GM18868 (cell line): Measurements from ENCODE around the gene RBMS1.

Experiments used
- ATAC-seq: cut with Tn5 transposase; IDR thresholded peaks from one replicate; pipeline ENCODE4 v1.9.1; 2021; ENCODE audit warnings: mild to moderate bottlenecking, moderate library complexity; ENCODE audit not compliant: unreplicated experiment

RBMS1 gene

DNA sequence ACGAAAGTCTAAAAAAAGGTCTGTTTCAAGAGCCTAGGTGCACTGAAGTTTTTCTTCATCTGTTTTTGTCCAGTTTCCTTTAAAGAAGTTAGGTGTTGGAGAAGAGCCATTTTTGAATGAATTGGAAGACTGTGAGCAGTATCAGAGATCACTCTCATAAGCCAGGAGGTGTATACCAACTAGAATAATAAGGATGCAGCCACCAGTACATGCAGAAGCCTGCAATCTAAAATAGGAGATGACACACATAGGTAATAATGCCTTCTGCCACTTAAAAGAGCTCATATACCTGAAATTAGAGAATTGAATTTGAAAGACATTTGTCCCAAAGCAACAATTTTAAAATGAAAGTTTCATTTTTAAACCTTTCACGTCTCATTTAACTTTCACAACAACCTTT, 81.7 kb downstream of the RBMS1 start:
- ATAC-seq = no peak

DNA sequence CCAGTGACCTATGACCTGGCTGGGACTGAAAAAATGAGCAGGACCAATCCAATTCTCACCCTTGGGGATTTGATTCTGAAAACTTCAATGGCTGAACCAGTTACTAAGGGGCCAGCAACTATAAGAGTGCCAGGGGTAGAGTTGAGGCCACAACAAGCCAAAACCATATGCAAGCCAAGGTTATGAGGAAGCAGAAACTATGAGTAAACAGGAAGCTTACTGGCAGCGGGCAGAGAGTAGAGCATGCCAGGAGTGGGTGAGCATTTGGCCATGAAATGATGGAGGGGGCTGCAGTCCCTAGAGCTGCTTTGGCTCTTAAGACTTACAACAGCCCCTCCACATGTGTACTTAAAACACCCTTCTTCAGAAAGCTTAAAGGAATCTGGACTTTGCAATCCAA, 82.4 kb downstream of the RBMS1 start:
- ATAC-seq = no peak

DNA sequence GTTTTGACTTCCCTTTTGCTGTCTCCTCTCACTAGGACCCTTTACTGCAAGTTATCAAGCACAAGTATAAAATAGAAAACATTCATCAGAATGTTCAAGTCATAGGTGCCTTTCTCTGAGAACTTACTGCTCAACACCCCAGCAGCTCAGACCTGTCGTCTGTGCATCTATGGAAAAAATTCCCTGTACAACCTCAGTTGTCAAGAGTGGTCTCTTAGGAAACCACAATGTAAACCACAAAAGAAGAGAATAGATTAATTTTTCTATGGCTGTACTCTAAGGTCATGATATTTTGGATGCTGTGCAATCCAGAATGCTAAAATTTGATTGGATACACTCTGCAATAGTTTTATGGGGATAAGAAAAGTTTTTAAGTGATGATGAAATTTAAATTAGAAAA, 84.1 kb downstream of the RBMS1 start:
- no peak for ATAC-seq

DNA sequence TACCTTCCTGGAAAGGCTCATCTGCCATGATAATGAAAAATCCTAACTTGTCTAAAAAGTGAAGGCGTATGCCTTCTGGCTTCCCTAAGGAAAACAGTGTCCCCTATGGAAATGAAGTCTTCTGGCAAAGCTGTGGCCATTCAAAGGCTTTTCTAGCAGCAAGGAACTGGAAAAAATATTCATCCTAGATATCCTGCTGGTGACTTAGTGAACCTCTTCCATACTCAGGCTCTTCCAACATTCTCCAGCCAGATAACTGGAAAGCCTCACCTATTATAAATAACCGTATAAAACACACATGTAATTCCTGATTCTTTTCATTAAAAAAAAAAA, 84.7 kb downstream of the RBMS1 start:
- no peak for ATAC-seq

DNA sequence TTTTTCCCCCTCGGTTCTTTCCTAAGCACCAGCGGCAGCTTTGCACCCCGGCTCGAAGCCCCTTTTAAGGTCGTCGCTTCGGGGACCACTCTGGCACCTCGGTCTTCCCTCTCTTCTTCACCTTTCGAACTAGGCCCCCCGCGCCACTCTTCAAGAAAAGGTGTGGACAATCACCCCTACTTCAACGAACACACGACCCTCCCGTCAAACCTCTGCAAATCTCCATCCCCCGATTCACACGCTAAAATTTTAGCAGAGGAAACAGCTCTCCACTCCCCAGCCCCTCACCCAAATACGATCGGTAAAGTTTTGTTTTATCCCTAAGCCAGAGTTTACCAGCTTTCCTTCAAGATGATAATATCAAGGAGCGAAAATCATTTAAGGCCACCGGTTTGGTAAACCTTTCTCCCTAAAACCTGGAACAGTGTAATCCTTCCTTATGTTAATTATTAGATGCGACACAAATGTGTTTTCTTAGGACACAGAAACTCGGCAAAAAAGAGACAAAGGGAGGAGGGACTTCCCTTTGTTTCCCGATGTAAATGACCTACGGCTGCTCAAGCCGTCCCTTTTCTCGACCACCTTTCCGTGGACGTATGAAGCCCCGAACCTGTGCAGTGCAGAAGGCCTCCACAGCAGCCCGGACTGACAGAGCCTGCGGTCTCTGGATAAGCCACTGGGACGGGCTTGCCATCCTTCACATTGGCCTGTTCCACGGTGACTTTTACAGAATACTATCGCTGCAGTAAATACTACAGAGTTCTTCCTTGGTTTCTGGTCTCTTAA, 85.2 kb downstream of the RBMS1 start:
- no peak for ATAC-seq

DNA sequence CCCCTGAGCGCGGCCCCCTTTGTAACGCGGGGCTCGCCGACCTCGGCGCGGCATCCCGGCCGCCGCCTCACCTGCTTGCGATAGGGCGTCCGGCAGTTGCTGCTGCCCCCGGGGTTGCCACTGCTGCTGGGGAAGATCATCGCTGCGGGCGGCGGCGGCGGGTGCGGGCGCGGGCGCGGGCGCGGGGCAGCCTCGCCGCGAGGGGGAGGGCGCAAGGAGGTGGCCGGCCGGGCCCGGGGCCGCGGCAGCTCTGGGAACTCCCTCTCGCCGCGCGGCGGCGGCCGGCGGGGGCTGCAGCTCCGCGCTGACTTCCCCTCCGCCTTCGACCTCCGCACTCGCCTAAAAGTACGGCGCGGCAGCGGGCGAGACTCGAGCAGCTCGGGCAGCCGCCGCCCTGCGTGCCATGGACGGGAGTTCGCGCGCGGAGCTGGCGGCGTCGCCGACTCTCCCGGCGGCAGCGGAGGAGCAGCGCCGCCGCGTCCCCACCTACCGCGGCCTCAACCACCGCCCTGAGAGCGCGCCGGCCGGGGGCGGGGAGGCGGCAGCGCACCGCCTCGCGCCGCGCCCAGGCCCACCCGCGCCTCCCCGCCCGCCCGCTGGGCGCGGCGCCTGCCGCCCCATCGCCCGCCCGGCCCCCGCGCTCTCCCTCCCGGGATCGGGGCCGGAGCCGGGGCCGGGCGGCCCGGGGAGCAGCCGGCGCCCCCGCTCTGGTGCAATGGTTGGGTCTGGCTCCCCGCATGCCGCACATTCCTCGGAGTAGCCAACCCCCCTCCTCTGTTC, 86.0 kb downstream of the RBMS1 start:
- peak; percentile 65 for ATAC-seq

DNA sequence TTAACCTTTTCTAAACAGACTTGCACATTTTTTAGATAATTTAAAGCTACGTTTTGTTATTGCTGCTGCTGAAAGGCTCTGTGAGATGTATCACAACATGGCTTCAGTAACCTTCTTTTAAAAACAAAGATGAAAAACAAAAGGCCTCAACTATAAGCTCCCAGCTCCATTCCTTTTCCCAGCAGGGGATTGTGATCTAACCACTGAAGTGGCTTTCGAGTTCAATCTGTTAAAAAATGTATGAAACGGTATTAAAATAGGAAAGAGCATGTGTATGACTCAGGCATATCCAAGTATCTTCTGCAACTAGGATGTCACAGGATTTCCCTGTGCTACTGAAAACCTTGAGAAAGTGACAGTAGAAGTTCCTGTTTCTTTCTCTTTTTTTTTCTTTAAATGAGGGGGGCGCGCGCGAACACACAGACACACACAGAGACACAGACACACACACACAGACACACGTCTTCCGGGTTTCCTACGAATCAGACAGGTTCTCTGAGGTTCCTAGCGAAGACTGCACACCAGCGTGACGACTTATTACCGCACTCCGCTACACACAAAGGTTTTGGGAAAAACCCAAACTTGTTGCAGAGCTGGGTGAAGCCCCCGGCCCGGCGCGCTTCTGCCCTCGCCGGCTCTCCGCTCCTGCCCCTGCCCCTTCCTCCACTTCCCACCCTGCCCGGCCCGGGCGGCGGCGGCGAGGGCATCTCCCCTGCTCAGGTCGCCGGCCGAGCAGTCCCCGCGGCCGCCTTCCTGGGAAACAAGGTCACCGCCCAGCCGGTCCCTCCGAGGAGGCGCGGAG, 86.8 kb downstream of the RBMS1 start:
- ATAC-seq = peak; percentile 77

DNA sequence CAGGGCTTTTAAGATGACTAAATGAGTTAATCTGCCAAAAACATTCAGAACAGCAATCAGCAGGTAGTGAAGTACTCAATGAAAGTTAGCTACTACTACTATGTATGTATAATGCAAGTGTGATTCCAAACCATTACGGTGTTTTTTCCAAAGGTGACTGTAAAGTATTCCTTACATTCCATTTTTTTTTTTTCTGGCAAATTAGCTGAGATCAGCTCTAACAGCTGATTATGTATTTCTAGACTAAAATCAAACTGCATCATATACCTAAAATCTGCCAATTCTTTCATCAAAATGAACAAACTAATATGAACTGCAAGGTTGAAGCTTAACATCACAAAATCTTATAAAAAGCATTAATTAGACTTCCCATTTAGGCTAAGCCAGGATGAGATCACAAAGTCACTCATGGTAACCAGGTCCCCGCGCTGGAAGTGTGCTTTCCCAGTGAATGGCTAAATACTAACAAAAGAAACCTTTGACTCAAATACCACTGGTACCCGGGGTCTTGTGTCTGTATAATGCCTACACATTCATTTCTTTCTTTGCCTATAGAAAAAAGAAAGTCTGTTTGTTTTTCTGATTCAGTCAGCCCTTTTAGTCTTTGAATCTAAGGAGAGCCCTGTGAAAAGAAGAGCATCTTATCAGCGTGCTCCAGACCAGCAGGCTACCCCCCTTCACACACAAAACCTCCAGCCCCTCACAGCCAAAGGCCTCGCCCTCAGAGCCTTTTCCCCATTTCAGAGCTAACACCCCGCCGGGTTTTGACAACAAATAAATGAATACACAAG, 88.3 kb downstream of the RBMS1 start:
- no peak for ATAC-seq

DNA sequence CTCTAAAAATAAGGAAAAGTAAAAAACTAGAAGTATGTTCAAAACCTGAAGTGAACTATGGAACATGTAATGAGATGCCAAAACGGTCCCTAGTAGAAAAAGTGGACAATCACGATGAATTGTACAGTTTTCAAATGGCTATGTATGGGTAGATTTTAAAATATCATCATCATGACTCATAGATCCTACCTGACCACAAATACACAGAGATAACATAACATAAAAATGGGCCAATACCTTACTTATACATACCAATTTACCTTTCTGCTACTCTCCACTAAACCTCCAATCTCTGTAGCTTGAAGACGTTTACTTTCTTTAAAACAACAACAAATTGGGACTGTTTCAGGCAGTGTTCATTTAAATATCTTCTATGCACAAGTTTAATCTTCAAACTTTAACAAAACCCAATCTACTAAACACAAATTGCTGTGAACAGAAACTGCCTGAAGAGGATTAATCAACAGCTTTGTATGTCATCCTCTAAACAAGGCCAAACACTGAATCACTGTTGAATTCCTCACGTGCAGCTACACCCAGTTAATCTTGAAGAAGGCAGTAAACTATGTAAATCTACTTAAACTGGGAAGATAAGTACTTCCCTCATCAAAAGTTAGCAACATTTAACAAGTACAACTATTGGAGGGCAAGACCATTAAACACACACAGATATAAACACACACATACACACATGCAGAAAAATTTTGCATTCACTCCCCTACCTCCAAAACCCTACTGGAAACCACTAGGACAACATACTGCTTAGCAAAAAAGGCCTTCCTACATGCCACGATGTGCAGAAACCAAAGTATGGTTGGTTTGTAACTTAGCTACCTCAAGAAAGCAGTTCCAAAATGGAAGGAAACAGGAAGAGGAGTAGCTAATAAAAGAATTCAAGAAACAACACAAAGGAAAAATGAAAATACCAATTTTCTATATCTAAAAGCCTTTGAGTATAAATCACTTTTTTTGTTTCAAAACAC, 90.3 kb downstream of the RBMS1 start:
- no peak for ATAC-seq

DNA sequence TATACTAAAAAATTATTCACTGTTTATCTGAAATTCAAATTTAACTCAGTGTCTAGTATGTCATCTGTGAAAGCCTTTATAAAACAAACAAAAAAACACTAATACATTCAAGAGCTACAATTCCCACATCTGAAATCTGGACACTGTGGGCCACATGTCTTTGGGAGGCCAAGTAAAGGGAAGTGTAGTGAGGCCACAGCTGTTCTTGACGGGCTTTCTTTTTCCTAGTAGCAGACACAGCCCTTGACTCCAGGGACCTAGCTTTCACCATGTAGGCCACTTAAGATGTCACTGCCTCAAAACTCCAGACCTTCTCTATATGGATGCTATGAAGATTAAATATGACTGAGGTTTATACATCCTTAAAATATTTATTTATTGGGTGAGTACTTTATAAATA, 91.1 kb downstream of the RBMS1 start:
- ATAC-seq = no peak

DNA sequence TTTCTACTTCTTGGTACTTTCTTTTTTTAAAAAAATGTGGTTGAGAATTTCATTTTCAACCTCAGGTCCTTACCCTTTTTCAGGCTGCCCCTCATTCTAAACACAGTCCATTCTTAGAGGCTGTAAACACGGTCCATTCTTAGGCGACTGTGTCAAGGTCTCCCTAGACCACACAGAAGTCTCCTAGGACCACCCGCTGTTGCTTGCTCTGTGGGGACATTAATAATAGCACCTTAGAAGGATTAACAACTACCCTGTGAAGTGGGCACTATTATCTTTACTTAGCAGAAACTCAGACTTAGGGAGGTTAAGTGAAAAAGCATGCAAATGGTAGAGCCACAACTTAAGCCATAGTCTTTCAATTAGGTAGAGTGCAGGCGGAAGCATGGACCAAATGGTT, 91.7 kb downstream of the RBMS1 start:
- ATAC-seq = no peak

DNA sequence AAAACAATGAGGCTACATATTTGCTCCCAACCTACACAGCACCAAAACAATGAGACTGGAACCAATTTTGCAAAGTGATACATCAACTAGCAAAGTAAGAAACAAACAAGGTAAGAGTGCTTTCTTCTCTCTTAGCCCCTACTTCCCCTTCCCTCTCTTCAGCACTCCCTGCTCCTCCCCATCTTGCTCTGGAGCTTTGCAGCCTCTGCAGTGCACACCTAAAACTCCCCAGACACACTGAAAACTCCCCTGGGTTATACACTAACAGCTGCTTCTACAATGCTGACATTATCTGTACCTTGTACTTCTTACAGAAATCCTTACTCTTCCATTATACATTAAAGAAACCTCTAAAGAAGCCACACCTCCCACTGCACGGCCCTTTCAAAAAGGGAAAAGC, 93.7 kb downstream of the RBMS1 start:
- ATAC-seq = no peak

DNA sequence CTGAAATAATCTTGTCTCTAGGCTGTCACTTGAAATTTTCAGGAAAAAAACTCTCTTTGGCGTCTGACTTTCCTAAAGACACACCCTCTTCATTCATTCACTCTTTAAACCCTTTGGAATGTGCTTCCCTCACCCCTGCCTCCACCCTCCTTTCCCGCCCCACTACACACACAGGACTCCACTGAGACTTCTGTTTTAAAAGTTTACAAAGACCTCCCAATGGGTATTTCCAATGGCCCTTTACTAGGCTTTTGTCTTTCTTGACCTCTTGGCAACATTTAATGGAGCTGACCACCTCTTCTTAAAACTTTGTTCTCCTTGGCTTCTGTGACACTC, 96.1 kb downstream of the RBMS1 start:
- ATAC-seq = no peak

DNA sequence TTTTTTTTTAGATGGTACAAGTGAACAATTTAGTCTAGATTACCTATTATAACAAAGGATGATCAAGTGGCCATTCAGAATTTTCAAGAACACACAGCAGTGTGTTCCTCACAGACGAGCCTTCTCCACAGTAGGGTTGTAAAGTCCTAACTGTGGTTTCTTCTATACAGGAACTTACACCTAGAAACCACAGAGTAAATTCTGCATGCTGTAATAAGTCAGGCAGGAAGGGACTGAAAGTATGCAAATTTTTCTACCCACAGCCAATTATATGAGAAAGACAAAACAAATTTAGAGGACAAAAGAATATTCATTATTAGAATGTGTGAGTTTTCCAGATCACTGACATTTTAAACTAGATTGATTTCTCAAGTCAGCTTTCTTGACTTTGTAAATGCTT, 99.5 kb downstream of the RBMS1 start:
- peak; percentile 98 for ATAC-seq

DNA sequence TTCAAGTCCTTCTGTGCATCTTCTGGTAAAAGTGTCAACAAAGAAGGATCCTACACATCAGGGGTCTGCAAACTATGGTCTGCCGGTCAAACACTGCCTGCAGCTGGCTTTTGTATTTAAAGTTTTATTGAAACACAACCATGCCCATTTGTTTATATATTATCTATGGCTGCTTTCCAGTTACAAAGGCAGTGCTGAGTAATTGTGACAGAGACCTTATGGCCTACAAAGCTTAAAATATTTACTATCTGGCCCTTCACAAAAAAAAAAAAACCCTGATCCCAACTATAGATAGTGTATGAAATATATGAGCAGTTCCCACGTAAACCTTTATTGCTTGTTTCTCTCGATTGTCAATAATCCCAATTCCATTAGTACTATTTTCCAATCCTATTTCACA, 101.4 kb downstream of the RBMS1 start:
- ATAC-seq = no peak

DNA sequence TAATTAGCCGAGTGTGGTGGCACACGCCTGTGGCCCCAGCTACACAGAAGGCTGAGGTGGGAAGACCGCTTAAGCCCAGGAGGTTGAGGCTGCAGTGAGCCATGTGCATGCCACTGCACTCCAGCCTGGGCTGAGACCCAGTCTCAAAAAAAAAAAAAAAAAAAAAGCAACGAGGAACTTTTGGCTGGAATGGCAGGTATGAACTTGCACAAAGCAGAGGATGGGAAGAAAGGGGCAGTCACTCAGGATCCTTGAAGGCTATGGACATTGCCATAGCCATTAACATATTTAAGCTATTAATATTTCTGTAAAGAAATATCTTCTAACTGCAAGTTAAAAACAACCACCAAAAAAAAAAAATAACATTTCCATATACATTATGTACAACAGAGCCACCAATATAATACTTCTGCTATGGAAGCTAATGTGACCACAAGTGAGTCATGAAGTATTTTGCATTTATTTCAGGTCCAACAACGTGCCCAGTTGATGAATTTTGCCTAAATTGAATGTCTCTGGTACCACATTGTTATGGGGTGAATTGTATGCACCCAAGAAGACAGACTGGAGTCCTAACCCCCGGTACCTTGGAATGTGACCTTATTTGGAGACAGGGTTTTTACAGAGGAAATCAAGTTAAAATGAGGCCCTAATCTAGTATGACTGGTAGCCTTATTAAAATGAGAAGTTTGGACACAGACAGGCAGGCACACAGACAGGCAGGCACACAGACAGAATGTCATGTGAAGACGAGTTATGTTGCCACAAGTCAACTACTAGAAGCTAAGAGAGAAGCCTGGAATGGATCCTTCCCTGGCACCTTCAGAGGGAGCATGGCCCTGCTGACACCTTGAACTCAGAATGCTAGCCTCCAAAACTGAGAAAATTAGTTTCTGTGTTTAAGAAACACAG, 102.8 kb downstream of the RBMS1 start:
- ATAC-seq = no peak

DNA sequence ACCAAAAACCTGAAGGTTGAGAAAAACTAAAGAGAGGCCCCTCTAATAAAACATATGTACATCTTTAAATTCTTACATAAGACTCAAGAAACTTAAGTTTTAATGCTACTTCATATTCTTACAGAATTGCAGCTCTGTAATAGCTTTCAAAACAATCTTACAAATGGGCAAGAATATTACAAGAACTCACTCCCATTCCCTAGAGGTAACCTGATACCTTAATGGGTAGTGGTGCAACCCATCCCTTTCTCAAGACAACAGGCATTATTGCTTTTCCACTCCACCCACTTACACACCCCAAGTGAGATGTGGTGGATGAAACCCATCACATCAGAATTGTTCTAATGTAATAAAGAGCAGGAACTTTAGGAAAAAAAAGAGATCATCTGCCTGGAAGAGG, 103.7 kb downstream of the RBMS1 start:
- ATAC-seq = no peak

DNA sequence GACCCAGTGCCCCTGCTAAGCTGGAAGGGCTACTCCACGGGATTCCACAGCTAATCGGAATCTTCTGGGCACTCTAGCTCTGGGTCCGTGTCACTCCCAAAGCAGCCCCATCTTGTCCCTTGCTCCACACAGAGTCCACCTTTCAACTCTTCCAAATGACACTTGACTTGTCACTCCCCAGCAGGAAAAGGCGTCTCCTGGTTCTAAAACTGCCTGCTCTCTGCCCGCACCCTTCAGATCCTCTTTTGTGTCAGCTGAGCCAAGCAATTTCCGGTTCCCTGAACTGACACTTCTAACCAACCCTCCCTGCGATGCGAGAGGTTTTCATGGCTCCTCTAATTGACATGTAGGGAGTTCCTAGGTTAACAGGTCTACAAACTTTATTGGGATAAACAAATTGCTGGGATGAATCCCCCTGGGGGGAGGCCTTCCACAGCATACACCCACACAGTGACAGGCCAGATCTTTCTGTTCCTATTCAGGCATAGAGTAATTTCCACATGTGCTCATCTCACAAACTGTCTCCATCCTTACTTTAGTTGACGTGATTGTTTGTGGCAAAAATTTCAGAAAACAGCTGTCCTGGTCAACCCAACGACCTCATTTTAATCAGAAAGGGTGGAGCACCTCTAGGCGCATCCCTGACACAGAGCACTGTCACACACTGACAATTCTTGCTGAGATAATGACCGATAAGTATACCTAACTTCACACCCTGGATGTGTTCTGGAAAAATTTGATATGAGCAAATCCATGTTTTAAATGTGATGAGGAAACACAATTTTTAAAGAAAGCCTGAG, 104.9 kb downstream of the RBMS1 start:
- peak; percentile 55 for ATAC-seq
